Type B pancreatic cell (in vitro differentiated cells): Measurements from ENCODE around the gene SSH3. TPM values are rescaled to one million over a fixed set of nuclear protein-coding genes. Genes with fewer than 3 reads are reported as not detected.

ENCODE experiments used
- DNase-seq: peaks from one replicate; pipeline ENCODE4 v3.0.0; 2021; ENCODE audit warnings: mixed read lengths; ENCODE audit not compliant: unreplicated experiment; ENCODE audit errors: extremely low spot score
- H3K27ac Mint-ChIP-seq: 2 replicates; pipeline ENCODE4 v1.8.0; 2021; ENCODE audit warnings: mild to moderate bottlenecking, mixed read lengths
- H3K27me3 Mint-ChIP-seq: 2 replicates; pipeline ENCODE4 v1.8.0; 2021; ENCODE audit warnings: mixed read lengths
- H3K36me3 Mint-ChIP-seq: 2 replicates; pipeline ENCODE4 v1.8.0; 2021; ENCODE audit warnings: mixed read lengths
- H3K4me1 Mint-ChIP-seq: one replicate; pipeline ENCODE4 v1.8.0; 2021; ENCODE audit warnings: mixed read lengths; ENCODE audit not compliant: unreplicated experiment
- H3K4me3 Mint-ChIP-seq: 2 replicates; pipeline ENCODE4 v1.8.0; 2021; ENCODE audit warnings: mild to moderate bottlenecking, mixed read lengths
- H3K9me3 Mint-ChIP-seq: 2 replicates; pipeline ENCODE4 v1.8.0; 2021; ENCODE audit warnings: mixed read lengths
- total RNA-seq: library from RNA; stranded (reverse); gene quantifications from 2 replicates; pipeline ENCODE4 v1.2.1, GENCODE V29; 2021; ENCODE audit warnings: low replicate concordance
- TF ChIP-seq, protein P1 (sequence below): fragments of 200-600 bp; sonication (generic); conservative IDR thresholded peaks from 2 replicates; pipeline ENCODE4 v1.5.0; 2021; ENCODE audit warnings: antibody characterized with exemption, mild to moderate bottlenecking

The SSH3 gene
- total RNA-seq, 1 donor from 2014 or later, result 32.0 TPM

DNA sequence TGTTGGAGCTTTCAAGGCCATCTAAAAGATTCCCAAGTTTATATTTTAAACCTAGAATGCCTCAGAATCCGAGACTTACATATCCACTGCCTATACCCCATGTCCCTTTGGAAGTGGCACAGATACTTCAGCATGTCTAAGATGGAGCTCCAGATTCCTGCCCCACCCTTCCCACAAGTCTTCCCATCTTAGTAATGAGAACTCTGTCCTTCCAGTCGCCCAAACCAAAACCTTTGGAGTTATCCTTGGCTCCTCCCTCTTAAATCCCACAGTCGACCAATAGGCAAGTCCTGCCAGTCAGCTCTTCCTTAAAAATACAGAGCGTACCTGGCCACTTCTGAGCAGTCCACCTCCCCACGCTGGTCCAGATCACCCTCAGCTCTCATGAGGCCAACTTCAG is 45.7 kb downstream of the SSH3 start:
- no peak overlapping the region for H3K4me3 Mint-ChIP-seq
- no peaks in the 10 kb centered on the region for H3K36me3 Mint-ChIP-seq
- H3K27ac Mint-ChIP-seq, result peak overlapping the region; percentile 67
- no peak for DNase-seq
- peaks cover 27% of the 10 kb centered on the region for H3K4me1 Mint-ChIP-seq
- H3K9me3 Mint-ChIP-seq, result no peaks in the 10 kb centered on the region
- TF ChIP-seq, protein P1, sequence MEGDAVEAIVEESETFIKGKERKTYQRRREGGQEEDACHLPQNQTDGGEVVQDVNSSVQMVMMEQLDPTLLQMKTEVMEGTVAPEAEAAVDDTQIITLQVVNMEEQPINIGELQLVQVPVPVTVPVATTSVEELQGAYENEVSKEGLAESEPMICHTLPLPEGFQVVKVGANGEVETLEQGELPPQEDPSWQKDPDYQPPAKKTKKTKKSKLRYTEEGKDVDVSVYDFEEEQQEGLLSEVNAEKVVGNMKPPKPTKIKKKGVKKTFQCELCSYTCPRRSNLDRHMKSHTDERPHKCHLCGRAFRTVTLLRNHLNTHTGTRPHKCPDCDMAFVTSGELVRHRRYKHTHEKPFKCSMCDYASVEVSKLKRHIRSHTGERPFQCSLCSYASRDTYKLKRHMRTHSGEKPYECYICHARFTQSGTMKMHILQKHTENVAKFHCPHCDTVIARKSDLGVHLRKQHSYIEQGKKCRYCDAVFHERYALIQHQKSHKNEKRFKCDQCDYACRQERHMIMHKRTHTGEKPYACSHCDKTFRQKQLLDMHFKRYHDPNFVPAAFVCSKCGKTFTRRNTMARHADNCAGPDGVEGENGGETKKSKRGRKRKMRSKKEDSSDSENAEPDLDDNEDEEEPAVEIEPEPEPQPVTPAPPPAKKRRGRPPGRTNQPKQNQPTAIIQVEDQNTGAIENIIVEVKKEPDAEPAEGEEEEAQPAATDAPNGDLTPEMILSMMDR, result no peak
- H3K27me3 Mint-ChIP-seq, result no peaks in the 10 kb centered on the region

DNA sequence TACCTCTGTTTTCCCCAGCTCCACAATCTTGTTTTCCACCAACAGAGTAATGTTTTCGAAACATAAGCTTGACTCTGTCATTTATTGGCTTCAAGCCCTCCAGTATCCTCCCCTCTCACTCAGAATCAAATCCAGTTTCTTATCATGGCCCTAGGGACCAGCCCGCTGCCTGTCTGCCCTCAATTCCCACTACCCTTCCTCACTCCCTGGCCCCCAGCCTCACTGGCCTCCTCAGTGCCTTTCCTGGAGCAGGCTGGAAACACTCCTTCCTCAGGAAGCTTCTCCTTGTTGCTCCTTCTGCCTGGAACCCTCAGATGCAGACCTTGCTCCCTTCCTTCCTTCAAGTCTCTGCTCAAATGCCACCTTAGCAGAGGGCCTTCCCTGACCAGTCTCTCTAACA is 46.1 kb downstream of the SSH3 start:
- no peak for DNase-seq
- Mint-ChIP-seq H3K4me3 (no peak overlapping the region), H3K27me3 (no peaks in the 10 kb centered on the region), H3K4me1 (peaks cover 30% of the 10 kb centered on the region), H3K36me3 (no peaks in the 10 kb centered on the region), H3K9me3 (no peaks in the 10 kb centered on the region), H3K27ac (peak overlapping the region; percentile 7)
- TF ChIP-seq, protein P1, result no peak

DNA sequence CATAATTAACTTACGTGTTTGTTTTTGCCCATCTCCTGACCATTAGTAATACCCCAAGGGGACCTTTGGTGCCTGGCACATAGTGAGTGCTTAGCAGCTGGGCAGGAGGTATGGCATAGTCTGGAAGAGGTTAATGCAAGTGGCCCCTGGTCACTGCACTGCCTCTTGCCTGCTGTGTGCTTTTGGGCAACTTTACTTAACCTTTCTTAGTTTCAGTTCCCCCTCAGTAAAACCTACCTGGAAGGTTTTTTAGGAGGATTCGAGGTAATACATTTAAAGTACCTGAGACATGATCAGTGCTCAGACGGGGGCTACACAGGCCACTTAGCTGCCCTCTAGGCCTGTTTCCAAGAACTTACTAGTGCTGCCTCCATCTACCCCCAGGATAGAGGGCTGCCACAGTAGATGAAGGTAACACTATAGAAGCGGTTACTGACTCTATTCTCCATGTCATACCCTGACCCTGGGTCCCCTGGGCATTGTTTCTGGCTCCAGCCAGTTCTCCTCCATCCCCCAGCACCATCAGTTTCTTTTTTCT is 46.7 kb downstream of the SSH3 start:
- no peak overlapping the region for H3K4me3 Mint-ChIP-seq
- TF ChIP-seq, protein P1, result no peak
- H3K4me1 Mint-ChIP-seq, result peaks cover 30% of the 10 kb centered on the region
- no peaks in the 10 kb centered on the region for H3K36me3 Mint-ChIP-seq
- H3K9me3 Mint-ChIP-seq, result no peaks in the 10 kb centered on the region
- no peaks in the 10 kb centered on the region for H3K27me3 Mint-ChIP-seq
- no peak for DNase-seq
- peak overlapping the region; percentile 7 for H3K27ac Mint-ChIP-seq

DNA sequence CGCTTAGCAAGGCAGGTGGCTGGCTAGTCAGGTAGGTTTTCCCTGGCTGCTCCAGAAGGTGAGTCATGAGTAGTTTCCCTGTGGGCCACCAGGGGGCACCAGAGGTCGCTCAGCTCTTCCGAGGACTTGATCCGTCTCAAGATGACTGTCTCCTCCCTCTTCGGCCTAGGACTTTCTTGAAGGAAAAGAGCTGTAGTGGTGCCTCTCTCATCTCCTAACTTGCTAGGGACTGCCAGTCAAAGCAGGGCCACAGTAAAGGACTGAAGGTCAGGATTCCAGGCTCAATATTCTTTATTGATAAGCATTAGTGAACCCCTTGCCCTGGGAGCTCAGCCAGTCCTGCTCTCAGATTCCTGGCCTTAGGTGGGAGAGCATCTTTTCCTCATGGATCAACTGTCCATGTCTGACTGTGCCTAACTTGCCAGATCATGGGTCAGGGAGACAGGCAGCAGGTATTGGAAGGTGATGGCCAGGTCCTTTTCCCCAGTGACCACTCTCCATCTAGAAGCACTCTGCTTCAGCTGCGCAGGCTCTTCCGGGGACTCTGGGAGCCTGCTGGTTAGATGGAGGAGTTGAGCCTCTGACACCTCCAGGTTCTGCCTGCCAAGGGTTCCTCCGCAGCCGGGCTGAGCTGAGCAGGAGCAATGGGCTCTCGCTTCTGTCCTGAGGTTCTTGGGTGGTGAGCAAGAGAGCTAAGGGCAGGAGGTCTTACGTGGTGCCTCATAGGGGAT is 48.1 kb downstream of the SSH3 start:
- TF ChIP-seq, protein P1, result peak; percentile 96
- no peak for DNase-seq
- Mint-ChIP-seq H3K27me3 (no peaks in the 10 kb centered on the region), H3K9me3 (no peaks in the 10 kb centered on the region), H3K36me3 (no peaks in the 10 kb centered on the region), H3K4me3 (peak overlapping the region; percentile 80), H3K27ac (peak overlapping the region; percentile 79), H3K4me1 (peaks cover 24% of the 10 kb centered on the region)

DNA sequence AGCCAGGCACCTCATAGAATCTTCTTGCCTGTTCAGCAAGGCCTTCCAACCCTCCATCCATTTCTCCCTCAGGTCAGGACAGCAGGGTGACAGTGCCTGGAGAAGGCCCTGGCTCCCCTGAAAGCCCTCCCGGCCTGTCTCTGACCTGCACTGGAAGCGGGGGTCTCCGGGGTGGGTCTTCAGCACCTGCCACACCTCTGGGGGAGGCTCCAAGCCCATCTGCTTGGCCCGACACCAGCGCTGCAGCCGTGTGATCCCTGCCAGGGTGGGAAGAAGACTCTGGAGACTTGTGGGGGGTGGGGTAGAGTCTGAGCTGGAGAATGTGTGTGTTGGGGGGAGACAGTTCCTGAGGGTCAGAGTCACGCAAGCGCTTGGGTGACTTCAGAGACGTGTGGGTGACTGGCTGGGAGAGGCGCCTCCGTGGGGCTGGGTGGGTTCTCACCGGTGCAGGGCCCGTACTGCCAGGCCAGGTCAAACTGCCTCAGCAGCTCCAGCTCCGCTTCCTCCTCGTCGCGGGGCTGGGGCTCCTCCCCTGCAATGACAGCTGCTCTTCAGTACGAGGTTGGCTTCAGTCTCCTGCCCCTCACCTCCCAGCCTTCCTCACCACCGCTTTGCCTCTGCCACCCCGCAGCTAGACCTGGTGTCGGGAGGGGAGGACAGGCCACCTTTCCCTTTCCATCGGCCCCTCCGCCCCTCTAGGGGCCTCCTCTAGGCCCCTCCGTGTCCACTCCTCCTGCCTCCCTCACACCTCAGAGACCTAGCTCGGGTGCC is 49.4 kb downstream of the SSH3 start:
- no peak for DNase-seq
- Mint-ChIP-seq H3K36me3 (no peaks in the 10 kb centered on the region), H3K4me1 (peaks cover 33% of the 10 kb centered on the region), H3K4me3 (peak overlapping the region; percentile 94), H3K27ac (peak overlapping the region; percentile 94), H3K27me3 (no peaks in the 10 kb centered on the region), H3K9me3 (no peaks in the 10 kb centered on the region)
- TF ChIP-seq, protein P1, result no peak
